GM21528 (cell line): ENCODE measurements around the gene CLN6.

Source experiments
- ATAC-seq: cut with Tn5 transposase; IDR thresholded peaks from one replicate; pipeline ENCODE4 v1.9.1; 2021; ENCODE audit warnings: mild to moderate bottlenecking, moderate library complexity; ENCODE audit not compliant: unreplicated experiment, low FRiP score

Gene CLN6

GRCh38 chr15:68229386-68230156 is at the start of gene CLN6:
Gene CLN6 (minus strand): TSS chr15:68229728. CDS start chr15:68229584, 144 bp downstream.
- ATAC-seq, result peak; percentile 69

- ATAC-seq, result no peak
Observed at GRCh38 chr15:68278595-68279405, 49.3 kb upstream of the CLN6 start.

GRCh38 chr15:68278345-68278594 is 48.7 kb upstream of the CLN6 start:
- peak; percentile 63 for ATAC-seq

- ATAC-seq, result peak; percentile 76
Observed at GRCh38 chr15:68277603-68278344, 48.2 kb upstream of the CLN6 start, which contains the start of gene FEM1B. Gene FEM1B (plus strand): TSS chr15:68277745. CDS start chr15:68278418, 673 bp downstream.

- ATAC-seq, result peak; percentile 1
Observed at GRCh38 chr15:68277131-68277602, 47.6 kb upstream of the CLN6 start.

- no peak for ATAC-seq
Observed at GRCh38 chr15:68276668-68277067, 47.1 kb upstream of the CLN6 start.

- ATAC-seq, result no peak
Observed at GRCh38 chr15:68275165-68275746, 45.7 kb upstream of the CLN6 start.

GRCh38 chr15:68274201-68274848 is 44.8 kb upstream of the CLN6 start:
- no peak for ATAC-seq

GRCh38 chr15:68272721-68273271 is 43.3 kb upstream of the CLN6 start:
- ATAC-seq, result no peak

- no peak for ATAC-seq
Observed at GRCh38 chr15:68271854-68272471, 42.4 kb upstream of the CLN6 start.

- ATAC-seq, result no peak
Observed at GRCh38 chr15:68268405-68268804, 38.9 kb upstream of the CLN6 start.

- ATAC-seq, result no peak
Observed at GRCh38 chr15:68265674-68266073, 36.1 kb upstream of the CLN6 start.

- ATAC-seq, result no peak
Observed at GRCh38 chr15:68265081-68265480, 35.6 kb upstream of the CLN6 start.

- ATAC-seq, result no peak
Observed at GRCh38 chr15:68264282-68264681, 34.8 kb upstream of the CLN6 start.

GRCh38 chr15:68262514-68263356 is 33.2 kb upstream of the CLN6 start:
- no peak for ATAC-seq

- ATAC-seq, result no peak
Observed at GRCh38 chr15:68261980-68262379, 32.5 kb upstream of the CLN6 start.

- no peak for ATAC-seq
Observed at GRCh38 chr15:68261241-68261640, 31.7 kb upstream of the CLN6 start.

- no peak for ATAC-seq
Observed at GRCh38 chr15:68259883-68260282, 30.4 kb upstream of the CLN6 start.

- ATAC-seq, result no peak
Observed at GRCh38 chr15:68258692-68259091, 29.2 kb upstream of the CLN6 start.
